HG02852 (cell line): ENCODE data around the gene HSP90AB1.
"Not testable (repeated sequence)": the region's sequence is repeated elsewhere in the genome, so short reads cannot be mapped to it uniquely, and the experiment has no call there.

ENCODE experiments used
- ATAC-seq: cut with Tn5 transposase; IDR thresholded peaks from one replicate; pipeline ENCODE4 v1.9.1; 2021; ENCODE audit warnings: mild to moderate bottlenecking, moderate library complexity; ENCODE audit not compliant: unreplicated experiment

HSP90AB1 gene

DNA sequence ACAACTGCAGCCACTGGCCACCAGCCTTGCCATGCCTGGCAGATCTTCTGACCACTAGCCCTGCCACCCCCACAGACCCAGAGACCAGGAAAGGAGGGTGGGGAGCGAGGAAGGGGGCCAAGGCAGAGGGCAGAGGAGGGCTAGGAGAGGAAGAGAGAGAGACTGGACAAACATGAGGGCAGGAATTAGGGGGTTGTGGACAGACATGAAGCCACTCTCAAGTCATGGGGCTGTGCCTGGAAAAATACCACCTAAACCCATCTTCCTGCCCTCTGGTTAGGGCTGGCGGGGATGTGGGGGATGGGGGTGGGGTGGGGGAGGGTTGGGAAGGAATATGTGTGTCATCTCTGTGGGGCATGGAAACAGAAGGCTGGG, 25.0 kb upstream of the HSP90AB1 start:
- no peak for ATAC-seq

DNA sequence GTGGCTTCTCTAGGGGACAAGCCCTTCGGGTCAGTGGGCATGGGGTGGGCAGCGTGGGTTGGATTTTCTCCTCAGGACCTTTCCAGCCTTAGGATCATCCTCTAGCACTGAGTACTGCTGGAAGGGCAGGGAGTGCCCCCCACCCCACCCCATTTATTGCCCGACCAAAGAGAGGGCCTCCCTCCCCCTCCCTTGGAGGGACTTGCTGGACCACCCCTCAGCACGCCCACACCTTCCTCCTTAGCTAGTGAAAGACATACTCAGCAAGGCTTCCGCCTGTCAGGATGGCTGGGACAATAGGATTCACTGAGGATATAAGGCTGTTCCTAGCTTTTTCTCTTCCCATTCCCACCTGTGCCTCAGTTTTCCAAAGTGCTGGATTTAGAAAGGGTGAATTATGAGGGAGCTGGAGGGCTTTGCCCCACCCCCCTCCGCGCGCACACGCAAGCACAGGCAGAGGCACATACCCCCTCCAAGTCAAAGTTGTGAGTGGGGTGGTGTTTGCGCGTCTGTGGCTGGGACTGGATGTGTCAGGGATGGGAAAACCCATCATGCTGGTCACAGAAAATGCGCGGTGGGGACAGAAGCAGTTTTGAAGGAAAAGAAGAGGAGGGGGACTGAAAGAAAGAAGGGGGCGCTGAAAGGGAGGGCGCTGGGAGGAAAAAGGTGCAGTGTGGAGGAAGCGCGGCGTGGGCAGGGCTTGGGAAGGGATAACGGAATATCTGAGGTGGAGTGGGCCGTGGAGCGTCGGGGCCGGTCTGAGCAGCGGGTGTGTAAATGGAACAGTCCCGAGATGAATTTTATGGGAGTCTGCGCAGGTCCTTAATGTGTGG, 24.2 kb upstream of the HSP90AB1 start:
- no peak for ATAC-seq

DNA sequence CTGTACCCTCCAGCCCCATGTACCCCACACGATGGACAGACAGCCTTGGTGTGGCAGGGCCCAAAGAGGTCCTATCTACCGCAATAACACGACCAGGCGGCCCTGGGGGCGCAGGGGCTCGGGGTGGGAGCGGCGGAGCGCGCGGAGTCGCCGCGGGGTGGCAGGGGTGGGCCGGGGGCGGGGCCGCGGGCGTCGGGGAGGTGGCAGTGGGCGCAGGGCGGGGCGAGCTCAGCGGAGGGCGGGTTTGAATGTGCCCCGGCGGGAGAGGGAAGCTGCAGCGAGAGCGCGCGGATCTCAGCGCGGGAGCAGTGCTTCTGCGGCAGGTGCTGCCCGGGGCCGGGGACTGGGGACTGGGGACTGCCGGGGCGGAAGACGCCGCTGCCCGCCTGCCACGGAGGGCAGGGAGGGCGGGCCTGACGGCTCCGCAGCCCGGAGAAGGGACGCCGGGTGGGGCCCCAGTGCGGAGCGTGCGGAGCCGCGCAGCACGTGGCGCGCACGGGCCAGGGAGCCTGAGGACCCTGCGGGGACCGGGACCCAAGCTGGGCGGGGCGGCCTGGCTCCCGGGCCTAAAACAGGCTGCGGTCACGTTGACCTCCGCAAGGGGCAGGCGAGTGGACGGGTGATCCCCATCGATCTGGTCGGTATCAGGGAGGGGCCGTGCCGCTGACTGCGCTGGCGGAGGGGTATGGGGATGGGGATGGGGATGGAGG, 23.4 kb upstream of the HSP90AB1 start, which contains the start of gene SLC29A1:
SLC29A1 (plus strand) TSS at position 277 of the 710 bp plus-strand sequence. CDS start 3,719 bp downstream, outside the sequence.
- ATAC-seq = peak; percentile 39

DNA sequence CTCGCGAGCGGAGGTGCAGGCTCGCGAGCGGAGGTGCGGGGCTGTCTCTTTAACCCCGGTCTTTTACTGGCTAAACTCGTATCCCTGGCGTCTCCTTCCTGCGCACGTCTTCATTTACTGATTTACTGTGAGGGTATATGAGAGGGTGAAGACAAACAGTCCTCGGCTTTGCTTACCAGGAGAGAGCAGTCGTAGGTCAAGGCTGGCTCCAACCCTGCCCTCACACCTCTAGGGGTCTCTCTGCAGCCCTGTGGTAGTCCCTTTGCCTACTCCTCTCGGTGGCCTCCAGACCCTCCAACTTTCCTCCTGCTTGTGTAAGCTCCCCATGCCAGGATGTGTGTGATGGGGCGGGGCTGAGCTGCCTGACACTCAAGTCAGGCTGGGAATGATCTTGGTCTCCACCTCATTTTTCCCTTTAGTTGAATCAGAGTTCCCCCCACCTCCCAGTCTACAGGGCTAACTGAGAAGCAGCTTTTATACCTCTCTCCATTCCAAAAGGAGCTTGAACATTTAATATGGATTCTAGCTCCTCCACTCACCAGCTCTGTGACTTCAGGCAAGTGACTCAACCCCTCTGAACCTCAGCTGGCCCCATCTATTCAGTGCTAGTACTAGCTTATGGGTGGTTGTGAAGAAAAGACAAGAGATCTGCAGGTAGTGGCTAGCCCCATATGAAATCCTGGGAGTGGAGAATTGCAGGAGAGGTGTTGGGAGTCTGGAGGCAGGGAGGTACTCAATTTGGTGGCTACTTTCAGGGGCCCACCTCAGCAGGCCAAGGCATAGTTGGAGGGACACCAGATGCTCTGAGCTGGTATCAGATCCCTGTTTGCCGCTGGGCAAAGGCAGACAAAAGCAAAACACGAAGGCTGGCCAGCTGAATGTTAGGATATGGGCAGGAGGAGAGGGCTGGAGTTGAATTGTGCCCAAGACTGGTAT, 22.6 kb upstream of the HSP90AB1 start:
- ATAC-seq = no peak

DNA sequence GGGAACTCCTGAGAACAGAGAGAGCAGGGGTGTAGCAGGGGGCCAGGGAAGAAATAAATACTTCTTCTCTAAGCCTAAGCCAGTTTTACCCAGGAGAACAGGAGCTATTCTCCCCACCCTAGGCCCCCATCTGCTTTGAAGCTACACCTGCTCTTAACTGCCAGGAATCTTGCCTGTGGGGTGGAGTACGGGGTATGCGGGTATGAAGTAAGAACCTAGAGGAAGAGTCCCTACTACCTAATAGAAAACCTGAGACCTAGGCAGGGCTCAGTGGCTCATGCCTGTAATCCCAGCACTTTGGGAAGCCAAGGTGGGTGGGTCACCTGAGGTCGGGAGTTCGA, 22.0 kb upstream of the HSP90AB1 start:
- ATAC-seq = no peak

DNA sequence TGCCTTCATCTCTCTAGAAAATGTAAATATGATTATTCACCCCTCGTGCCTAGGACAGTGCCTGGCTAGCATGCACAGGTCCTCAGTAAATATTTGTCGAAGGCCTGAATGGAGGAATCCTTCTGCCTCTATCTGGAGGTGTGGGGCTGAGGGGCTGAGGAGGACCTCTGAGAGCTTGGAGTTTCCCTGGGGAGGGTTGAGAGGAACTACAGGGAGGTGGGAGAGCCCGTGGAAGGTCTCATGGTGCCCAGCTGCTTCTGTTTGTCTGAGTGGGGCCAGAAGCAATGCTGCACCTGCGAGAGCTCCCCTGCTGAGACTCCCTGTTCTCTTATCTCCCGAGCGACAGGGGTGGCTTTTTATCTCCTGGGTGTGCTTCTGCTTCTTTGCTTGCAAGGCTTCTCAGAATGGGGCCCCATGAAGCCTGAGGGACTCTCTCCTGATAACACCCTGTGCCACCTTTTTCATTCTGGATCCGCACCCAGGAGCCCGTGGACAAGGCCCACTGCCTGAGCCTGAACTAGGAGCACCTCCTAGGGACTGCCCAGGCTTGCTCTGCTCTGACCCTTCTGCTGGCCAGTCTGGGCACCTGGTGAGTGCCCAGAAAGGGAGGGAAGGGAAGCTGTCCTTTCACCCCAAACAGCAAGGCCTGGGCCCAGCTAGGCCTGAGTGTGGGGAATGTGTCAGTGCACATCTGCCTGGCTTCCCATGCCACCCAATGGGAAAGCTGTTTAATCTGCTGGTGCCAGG, 21.1 kb upstream of the HSP90AB1 start:
- ATAC-seq = no peak

DNA sequence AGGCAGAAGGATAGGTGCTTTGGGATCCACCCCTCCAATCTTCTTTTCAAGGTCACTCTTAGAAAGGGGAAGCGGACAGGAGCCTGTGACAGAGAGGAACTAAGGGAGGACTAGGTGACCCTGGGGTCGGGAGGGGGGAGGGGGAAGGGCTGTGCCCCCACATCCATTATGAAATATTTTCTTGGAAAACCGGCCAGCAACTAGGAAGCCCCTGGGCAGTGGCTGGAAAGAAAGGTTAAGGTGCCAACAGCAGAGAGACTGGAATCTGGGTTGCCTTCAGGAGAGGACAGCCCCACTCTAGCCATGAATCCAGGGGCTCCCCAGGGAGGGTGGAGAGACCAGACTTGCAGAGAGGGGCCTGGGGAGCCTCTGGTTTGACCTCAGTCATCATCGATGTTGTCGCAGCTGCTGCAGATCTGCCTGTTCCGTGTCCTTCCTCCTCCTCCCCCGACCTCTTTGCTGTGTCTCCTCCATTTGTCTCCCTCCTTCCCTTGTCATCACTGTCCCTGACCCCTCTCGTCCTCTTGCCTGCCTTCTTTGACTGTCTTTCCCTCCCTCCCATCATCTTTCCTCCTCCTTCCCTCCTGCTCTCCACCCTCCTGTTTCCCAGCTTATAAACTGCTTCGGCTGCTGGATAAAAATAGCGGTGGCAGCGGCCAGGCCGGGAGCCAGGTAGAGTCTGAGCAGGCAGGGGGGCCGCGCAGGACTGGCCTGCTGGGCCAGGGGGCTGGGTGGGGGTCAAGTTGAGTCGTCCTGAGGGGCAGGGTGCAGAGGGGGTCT, 20.3 kb upstream of the HSP90AB1 start:
- ATAC-seq = no peak

DNA sequence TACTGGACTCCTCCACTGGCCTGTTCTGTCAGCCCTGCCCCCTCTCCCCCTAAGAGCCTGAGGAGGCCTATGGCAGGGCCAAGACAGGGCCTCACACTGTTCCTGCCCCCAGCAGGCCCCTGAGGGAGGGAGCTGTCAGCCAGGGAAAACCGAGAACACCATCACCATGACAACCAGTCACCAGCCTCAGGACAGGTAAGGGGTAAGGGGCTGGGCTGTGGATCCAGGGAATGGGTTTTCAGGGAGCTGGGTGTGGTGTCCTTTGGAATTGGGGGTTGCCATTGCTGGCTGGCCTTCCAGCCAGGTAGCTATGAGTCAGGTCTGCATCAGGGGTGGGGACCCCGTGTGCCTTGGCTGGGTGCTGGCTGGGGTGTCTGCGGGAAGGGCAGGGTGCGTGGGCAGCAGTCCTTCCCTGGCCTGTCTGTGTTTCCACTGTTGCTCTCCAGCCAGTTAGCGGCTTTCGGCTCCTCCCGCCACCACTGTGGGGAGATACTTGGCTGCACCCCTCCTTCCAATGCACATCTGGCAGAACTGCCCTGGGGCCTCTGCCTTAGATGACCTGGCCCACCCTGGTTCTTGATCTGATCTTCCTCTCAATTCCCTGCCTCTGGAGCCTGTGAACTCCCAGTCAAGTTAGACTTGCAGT, 19.6 kb upstream of the HSP90AB1 start:
- ATAC-seq = no peak

DNA sequence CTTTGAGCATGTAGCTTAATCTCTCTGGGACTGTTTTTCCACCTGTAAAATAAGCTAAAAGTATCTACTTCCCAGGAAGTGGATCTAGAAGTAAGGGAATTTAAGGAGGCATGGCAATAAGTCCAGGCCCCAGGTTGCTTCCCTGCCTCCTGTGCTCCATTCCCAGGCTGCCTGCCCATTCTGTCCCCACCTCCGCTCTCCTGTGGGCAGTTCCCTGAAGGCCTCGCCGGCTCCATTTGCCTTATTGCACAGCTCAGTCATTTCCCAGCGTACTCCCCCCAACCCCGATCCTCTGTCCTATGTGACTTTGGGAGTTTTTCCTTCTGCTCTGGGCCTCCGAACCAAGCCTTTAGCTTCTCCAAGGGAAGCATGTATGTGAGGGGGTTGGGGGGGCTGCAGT, 18.9 kb upstream of the HSP90AB1 start:
- ATAC-seq = no peak

DNA sequence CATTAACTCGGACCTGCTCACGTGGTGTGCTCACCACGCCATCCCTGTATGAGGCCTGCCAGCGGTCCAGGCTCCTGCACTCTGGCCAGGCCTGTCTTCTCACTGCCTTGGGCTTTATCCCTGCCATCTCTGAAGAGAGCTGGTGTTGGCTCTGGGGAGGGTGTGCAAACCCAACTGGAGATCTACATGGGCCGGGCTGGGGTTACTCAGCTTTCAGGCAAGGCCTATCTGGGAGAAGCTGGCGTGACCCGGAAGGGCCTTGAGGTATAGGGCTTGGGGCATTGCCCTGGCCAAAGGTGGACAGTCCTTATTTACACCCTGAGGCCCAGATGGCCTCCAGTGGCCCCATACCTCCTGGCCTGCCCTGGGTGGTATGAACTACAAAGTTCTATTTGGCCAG, 18.5 kb upstream of the HSP90AB1 start:
- no peak for ATAC-seq

DNA sequence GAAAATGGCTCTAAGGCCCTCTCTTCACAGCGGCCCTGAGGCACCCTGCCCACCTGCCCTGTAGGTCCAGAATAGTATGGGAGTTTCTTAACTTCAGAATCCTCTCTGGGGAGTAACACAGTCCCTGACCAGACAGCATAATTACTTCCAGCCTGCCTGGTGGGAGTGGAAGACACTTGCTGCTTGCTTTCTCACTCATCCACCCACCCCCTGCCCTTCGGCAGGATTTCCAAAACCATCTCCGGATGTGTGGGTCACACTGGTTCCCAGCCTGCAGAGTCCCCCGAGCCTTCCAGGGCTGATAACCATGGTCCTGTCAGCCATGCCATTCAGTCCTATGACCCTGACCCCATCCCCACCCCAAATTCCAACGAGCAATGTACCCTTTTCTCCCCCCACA, 18.1 kb upstream of the HSP90AB1 start:
- no peak for ATAC-seq

DNA sequence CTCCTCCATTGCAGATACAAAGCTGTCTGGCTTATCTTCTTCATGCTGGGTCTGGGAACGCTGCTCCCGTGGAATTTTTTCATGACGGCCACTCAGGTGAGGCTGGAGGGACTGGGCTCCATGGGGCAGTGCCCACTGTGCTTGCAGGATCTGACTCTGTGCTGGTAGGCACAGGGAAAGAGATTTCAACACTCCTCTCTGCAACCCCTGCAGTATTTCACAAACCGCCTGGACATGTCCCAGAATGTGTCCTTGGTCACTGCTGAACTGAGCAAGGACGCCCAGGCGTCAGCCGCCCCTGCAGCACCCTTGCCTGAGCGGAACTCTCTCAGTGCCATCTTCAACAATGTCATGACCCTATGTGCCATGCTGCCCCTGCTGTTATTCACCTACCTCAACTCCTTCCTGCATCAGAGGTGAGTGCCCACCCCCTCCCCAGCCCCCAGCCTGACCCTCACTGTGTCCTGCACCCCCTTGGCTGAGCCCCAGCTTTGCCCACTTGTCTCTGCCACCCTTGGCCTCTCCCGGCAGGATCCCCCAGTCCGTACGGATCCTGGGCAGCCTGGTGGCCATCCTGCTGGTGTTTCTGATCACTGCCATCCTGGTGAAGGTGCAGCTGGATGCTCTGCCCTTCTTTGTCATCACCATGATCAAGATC, 17.4 kb upstream of the HSP90AB1 start:
- no peak for ATAC-seq

DNA sequence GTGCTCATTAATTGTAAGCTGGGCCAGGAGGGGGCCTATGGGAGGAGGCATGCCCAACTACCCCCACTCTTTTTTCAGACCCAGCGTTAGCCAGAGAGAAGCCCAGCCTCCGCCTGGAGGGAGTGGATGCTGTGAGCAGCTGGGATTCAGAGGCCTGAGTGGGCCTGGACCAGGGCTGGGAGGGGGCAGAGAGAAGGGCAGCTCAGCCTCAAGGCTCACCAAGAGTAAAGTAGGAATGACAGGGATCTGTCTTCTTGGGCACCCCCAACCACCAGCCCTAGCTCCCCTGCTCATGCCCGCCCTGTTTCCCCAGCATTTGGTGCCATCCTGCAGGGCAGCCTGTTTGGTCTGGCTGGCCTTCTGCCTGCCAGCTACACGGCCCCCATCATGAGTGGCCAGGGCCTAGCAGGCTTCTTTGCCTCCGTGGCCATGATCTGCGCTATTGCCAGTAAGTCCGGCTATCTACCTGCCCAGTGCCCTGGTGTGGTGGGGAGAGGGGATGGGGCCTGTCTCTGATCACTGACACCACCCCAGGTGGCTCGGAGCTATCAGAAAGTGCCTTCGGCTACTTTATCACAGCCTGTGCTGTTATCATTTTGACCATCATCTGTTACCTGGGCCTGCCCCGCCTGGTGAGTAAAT, 16.7 kb upstream of the HSP90AB1 start:
- ATAC-seq = no peak

DNA sequence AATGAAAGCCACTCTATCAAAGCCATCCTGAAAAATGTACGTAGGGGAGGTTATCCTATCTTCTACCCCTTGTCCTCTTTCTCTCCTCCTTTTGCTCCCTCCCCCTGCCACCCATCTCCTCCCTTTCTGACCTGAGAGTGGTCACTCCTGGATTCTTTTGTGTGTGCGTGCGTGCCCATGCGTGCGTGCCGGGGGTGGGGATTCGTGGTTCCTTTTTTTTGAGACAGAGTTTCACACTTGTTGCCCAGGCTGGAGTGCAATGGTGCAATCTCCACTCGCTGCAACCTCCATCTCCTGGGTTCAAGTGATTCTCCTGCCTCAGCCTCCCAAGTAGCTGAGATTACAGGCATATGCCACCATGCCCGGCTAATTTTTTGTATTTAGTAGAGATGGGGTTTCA, 15.5 kb upstream of the HSP90AB1 start:
- not testable (repeated sequence) for ATAC-seq

DNA sequence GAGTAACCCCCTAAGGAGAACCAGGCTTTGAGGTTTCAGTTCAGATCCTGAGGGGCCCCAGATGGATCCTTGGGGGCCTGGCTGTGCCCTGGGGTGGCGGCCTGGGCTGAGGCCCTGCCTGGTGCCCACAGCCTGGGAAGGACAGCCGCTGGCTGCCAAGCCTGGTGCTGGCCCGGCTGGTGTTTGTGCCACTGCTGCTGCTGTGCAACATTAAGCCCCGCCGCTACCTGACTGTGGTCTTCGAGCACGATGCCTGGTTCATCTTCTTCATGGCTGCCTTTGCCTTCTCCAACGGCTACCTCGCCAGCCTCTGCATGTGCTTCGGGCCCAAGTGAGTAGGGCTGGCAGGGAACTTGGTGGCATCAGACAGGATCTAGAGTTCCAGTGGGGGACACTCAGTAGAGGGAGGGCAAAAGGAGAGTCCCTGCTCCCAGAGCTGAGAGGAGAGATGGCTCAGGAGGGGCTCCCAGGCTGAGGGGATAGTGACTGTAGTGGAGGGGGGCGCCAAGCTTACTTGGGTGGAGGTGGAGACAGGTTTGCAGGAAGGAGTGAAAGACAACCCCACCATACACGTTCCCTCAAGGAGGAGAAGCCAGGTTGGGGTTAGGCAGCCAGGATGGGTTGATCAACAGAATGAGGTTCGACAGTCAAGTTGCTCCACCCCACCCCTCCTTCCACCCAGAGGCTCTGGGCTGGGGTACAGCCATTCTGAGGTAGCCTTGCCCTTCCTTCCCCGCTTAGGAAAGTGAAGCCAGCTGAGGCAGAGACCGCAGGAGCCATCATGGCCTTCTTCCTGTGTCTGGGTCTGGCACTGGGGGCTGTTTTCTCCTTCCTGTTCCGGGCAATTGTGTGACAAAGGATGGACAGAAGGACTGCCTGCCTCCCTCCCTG, 14.0 kb upstream of the HSP90AB1 start:
- no peak for ATAC-seq

DNA sequence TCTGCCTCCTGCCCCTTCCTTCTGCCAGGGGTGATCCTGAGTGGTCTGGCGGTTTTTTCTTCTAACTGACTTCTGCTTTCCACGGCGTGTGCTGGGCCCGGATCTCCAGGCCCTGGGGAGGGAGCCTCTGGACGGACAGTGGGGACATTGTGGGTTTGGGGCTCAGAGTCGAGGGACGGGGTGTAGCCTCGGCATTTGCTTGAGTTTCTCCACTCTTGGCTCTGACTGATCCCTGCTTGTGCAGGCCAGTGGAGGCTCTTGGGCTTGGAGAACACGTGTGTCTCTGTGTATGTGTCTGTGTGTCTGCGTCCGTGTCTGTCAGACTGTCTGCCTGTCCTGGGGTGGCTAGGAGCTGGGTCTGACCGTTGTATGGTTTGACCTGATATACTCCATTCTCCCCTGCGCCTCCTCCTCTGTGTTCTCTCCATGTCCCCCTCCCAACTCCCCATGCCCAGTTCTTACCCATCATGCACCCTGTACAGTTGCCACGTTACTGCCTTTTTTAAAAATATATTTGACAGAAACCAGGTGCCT, 13.3 kb upstream of the HSP90AB1 start:
- no peak for ATAC-seq
